NT2/D1 (cell line): ENCODE measurements around the gene SGSM2.

ENCODE experiments used
- SUZ12 ChIP-seq: IDR thresholded peaks from 2 replicates; pipeline ENCODE4 v1.6.1; 2011; ENCODE audit not compliant: insufficient read length, insufficient read depth; ENCODE audit errors: extremely low read depth
- YY1 ChIP-seq: IDR thresholded peaks from 2 replicates; pipeline ENCODE4 v1.6.1; 2011; ENCODE audit not compliant: insufficient read length, insufficient read depth

DNA sequence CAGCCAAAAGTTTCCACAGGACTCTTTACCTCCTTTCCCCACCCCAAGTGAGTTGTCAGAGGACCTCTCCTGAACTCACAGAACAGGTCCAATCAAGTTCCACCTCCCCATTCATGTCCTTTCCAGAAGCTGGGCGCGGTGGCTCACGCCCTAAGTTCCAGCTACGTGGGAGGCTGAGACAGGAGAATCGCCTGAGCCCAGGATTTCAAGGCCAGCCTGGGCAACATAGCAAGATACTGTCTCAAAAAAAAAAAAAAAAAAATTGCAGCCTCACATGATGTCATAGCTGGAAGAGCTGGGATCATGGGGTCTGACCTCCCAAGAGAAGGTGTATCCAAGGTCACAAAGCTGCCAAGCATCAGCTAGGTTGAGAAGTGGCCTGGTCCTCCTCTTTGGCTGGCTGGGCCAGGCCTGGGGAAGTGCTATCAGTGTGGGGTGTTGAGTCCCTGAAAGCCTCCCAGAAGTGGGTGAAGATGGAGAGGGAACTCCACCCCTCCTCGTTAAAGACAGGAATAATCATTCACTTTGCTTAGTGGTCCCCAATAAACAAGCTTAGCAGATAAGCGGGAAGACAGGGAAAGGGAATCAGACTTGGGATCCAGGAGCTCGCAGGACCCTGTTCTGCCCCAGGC, 69.1 kb downstream of the SGSM2 start:
- TF ChIP-seq YY1: no peak
- TF ChIP-seq SUZ12: no peak
